Measurements from ENCODE around the gene CFAP97D1.

- TF ChIP-seq GATA2 (IDR thresholded peaks at IDR 0.05; ENCODE audit: low read depth, low read length) (no peak), GATA3 (IDR thresholded peaks at IDR 0.05; ENCODE audit: low read depth, low read length) (no peak)
Measured at GRCh38 chr17:43772877-43773648, 7.2 kb upstream of the CFAP97D1 start.
